SU-DHL-6 (cell line): ENCODE measurements around the gene SH3RF3.

ENCODE experiments used
- EZH2phosphoT487 ChIP-seq: fragments of 200-600 bp; sonication (generic), shearing (Covaris generic); conservative IDR thresholded peaks from 2 replicates; pipeline ENCODE4 v1.6.1; 2018; ENCODE audit warnings: mild to moderate bottlenecking, antibody characterized with exemption, low read length, moderate library complexity, mixed read lengths
- TF ChIP-seq, protein P1 (sequence below): fragments of 200-600 bp; sonication (generic); IDR thresholded peaks from one replicate; pipeline ENCODE4 v1.5.1; 2017; ENCODE audit warnings: antibody characterized with exemption, mild to moderate bottlenecking, low read length, moderate library complexity; ENCODE audit not compliant: insufficient read depth, poor library complexity, severe bottlenecking

DNA sequence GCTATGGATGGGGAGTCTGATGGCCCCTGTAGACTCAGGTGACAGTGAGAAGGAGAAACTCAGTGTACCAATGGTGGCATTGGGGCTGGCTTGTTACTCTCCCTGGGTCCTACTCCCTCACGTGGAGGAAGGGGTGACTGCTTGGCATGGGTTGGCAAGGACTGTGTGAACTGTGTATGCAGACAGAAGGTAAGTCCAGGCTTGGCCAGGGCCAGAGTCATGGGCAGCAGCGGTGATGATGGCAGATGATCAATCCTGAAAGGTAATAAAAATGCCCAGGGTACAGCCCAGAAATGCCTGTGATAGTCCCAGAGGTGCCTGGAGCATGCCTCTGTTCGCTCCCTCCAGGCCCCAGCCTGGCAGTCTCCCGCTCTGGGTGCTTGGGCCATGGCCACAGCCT lies 153.9 kb downstream of the SH3RF3 start:
- TF ChIP-seq, protein P1, sequence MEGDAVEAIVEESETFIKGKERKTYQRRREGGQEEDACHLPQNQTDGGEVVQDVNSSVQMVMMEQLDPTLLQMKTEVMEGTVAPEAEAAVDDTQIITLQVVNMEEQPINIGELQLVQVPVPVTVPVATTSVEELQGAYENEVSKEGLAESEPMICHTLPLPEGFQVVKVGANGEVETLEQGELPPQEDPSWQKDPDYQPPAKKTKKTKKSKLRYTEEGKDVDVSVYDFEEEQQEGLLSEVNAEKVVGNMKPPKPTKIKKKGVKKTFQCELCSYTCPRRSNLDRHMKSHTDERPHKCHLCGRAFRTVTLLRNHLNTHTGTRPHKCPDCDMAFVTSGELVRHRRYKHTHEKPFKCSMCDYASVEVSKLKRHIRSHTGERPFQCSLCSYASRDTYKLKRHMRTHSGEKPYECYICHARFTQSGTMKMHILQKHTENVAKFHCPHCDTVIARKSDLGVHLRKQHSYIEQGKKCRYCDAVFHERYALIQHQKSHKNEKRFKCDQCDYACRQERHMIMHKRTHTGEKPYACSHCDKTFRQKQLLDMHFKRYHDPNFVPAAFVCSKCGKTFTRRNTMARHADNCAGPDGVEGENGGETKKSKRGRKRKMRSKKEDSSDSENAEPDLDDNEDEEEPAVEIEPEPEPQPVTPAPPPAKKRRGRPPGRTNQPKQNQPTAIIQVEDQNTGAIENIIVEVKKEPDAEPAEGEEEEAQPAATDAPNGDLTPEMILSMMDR, result no peak
- TF ChIP-seq EZH2phosphoT487, result no peak
